ENCODE results near the gene SLC25A40.
"Not testable (repeated sequence)": the region's sequence is repeated elsewhere in the genome, so short reads cannot be mapped to it uniquely, and the experiment has no call there.

The SLC25A40 gene

GRCh38 chr7:87870471-87870870, 5.7 kb downstream of the SLC25A40 start:
- no peak for DNase-seq

- not testable (repeated sequence) for DNase-seq
Observed at GRCh38 chr7:87866533-87866932, 9.6 kb downstream of the SLC25A40 start.

GRCh38 chr7:87866089-87866488, 10.1 kb downstream of the SLC25A40 start:
- no peak for DNase-seq

GRCh38 chr7:87858417-87859100, 17.6 kb downstream of the SLC25A40 start:
- DNase-seq, result no peak

GRCh38 chr7:87853237-87853864, 22.8 kb downstream of the SLC25A40 start:
- no peak for DNase-seq

GRCh38 chr7:87852306-87852705, 23.9 kb downstream of the SLC25A40 start:
- no peak for DNase-seq

GRCh38 chr7:87850836-87851593, 25.1 kb downstream of the SLC25A40 start:
- no peak for DNase-seq

- no peak for DNase-seq
Observed at GRCh38 chr7:87837597-87837996, 38.6 kb downstream of the SLC25A40 start.

- DNase-seq, result no peak
Observed at GRCh38 chr7:87833130-87833529, 43.0 kb downstream of the SLC25A40 start.

- DNase-seq, result no peak
Observed at GRCh38 chr7:87831097-87831496, 45.1 kb downstream of the SLC25A40 start.

- not testable (repeated sequence) for DNase-seq
Observed at GRCh38 chr7:87828383-87828782, 47.8 kb downstream of the SLC25A40 start.

- DNase-seq, result not testable (repeated sequence)
Observed at GRCh38 chr7:87825369-87825768, 50.8 kb downstream of the SLC25A40 start.

GRCh38 chr7:87822056-87822455, 54.1 kb downstream of the SLC25A40 start:
- not testable (repeated sequence) for DNase-seq

GRCh38 chr7:87818336-87818735, 57.8 kb downstream of the SLC25A40 start:
- DNase-seq, result no peak

- no peak for DNase-seq
Observed at GRCh38 chr7:87816389-87816788, 59.8 kb downstream of the SLC25A40 start.

- no peak for DNase-seq
Observed at GRCh38 chr7:87810726-87811125, 65.4 kb downstream of the SLC25A40 start.

- DNase-seq, result no peak
Observed at GRCh38 chr7:87810130-87810529, 66.0 kb downstream of the SLC25A40 start.

GRCh38 chr7:87806150-87806549, 70.0 kb downstream of the SLC25A40 start:
- DNase-seq, result no peak

GRCh38 chr7:87797798-87798403, 78.3 kb downstream of the SLC25A40 start:
- DNase-seq, result no peak

GRCh38 chr7:87797395-87797794, 78.8 kb downstream of the SLC25A40 start:
- DNase-seq, result no peak

GRCh38 chr7:87785368-87785995, 90.7 kb downstream of the SLC25A40 start:
- DNase-seq, result no peak

GRCh38 chr7:87784424-87784823, 91.7 kb downstream of the SLC25A40 start:
- DNase-seq, result no peak

All from NCI-H187 (cell line).